ENCODE measurements around the gene ENDOU.

Gene ENDOU

GRCh38 chr12:47757840-47758583, 32.7 kb upstream of the ENDOU start:
- DNase-seq (ENCODE audit: low read depth, low spot score): no peak

GRCh38 chr12:47757364-47757839, 32.1 kb upstream of the ENDOU start:
- no peak for DNase-seq (ENCODE audit: low read depth, low spot score)

GRCh38 chr12:47755655-47756562, 30.6 kb upstream of the ENDOU start:
- no peak for DNase-seq (ENCODE audit: low read depth, low spot score)

- DNase-seq (ENCODE audit: low read depth, low spot score): no peak
Observed at GRCh38 chr12:47754881-47755280, 29.6 kb upstream of the ENDOU start.

GRCh38 chr12:47754126-47754525, 28.8 kb upstream of the ENDOU start:
- DNase-seq (ENCODE audit: low read depth, low spot score): no peak

- peak; percentile 56 for DNase-seq (ENCODE audit: low read depth, low spot score)
Observed at GRCh38 chr12:47753021-47754001, 28.0 kb upstream of the ENDOU start.

GRCh38 chr12:47752552-47752951, 27.3 kb upstream of the ENDOU start:
- DNase-seq (ENCODE audit: low read depth, low spot score): no peak

- DNase-seq (ENCODE audit: low read depth, low spot score): no peak
Observed at GRCh38 chr12:47752121-47752520, 26.8 kb upstream of the ENDOU start.

- DNase-seq (ENCODE audit: low read depth, low spot score): no peak
Observed at GRCh38 chr12:47751561-47751960, 26.3 kb upstream of the ENDOU start.

- no peak for DNase-seq (ENCODE audit: low read depth, low spot score)
Observed at GRCh38 chr12:47750916-47751470, 25.7 kb upstream of the ENDOU start.

- DNase-seq (ENCODE audit: low read depth, low spot score): no peak
Observed at GRCh38 chr12:47750229-47750798, 25.0 kb upstream of the ENDOU start.

GRCh38 chr12:47748899-47749298, 23.6 kb upstream of the ENDOU start:
- DNase-seq (ENCODE audit: low read depth, low spot score): no peak

GRCh38 chr12:47748507-47748828, 23.2 kb upstream of the ENDOU start:
- no peak for DNase-seq (ENCODE audit: low read depth, low spot score)

- no peak for DNase-seq (ENCODE audit: low read depth, low spot score)
Observed at GRCh38 chr12:47747596-47748506, 22.6 kb upstream of the ENDOU start.

- no peak for DNase-seq (ENCODE audit: low read depth, low spot score)
Observed at GRCh38 chr12:47747126-47747525, 21.8 kb upstream of the ENDOU start.

- DNase-seq (ENCODE audit: low read depth, low spot score): no peak
Observed at GRCh38 chr12:47746523-47746922, 21.2 kb upstream of the ENDOU start.

- DNase-seq (ENCODE audit: low read depth, low spot score): no peak
Observed at GRCh38 chr12:47746073-47746472, 20.8 kb upstream of the ENDOU start.

GRCh38 chr12:47745485-47746041, 20.3 kb upstream of the ENDOU start:
- no peak for DNase-seq (ENCODE audit: low read depth, low spot score)

GRCh38 chr12:47744778-47745436, 19.6 kb upstream of the ENDOU start:
- DNase-seq (ENCODE audit: low read depth, low spot score): no peak
